ENCODE results near the gene NAV3.
A peak's percentile ranks its signal among the peaks of the same experiment; 100 is the strongest.

NAV3 gene

DNA sequence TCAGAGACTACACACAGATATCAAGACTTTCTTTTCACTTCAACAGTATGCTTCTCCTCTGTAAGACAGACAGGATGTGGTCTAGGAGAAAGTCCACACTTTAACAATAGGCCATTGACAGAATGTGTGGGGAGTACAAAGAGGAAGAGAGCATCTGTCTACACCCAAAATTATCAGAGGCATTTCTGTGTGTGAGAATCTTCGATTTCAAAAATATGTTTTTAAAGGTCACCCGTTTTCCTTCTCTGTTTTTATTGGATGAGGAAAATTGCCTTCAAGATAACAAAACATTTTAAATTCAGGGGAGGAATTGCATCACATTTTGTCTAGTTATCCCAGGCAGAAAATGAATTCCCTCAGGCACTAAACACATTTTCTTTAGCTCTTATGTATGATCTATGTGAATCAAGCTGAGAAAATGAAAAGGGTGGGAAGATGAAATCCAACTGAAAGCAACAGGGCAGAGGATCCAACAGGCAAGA is 16.4 kb downstream of the NAV3 start:
- DNase-seq (ENCODE audit: low read depth), result peak; percentile 8

DNA sequence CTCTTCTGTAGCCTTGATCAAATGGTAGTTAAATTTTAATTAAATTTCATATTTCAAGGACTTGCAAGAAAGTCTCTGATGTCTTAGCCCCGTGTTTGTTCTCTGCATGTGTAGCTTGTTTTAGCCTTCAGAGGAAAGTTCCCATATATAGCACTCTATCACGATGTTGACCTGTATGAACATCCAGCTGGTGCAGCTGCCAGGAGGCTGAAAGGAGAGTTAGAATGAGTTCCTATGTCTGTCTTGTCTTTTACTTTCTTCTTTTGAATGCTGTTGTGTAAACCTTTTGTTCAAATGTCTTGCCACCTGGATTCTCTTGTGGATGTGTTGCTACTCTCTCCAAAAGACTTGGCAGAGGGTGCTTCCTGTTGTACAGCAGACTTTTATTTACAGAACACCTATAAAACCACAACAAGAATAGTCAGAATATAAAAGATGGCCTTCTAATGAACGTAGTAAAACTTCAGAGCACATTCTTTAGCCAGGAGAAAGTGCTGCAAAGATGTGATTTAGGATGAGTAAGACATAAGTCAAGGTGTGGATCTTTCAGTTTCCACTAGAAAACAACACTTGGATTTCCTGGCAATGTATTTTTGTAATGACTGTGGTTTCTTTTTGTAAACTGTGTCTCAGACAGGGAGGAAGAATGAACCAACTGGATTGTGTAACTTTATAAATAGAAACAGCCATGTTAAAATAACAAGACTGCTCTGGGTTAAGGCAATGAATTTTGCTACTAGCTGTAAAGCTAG is 17.2 kb downstream of the NAV3 start:
- DNase-seq (ENCODE audit: low read depth), result no peak

DNA sequence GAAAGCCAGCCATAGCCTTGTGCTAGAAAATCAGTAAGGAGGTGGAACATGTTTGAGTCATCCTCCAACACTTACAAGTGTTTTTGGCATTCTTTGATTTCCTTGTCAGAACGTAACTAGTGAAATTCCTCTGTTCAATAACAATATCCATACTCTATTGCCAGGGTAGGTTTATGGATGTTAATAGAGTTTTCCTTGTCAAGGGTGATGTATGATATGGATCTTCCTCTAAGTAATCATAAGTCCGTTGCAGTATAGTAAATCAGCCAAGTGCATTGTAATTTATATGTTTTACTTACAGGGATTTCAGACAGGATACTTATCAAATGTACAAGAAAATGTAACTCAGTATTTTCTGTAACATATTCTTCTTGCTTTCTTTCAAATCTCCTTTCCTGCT is 19.4 kb downstream of the NAV3 start:
- DNase-seq (ENCODE audit: low read depth), result no peak

DNA sequence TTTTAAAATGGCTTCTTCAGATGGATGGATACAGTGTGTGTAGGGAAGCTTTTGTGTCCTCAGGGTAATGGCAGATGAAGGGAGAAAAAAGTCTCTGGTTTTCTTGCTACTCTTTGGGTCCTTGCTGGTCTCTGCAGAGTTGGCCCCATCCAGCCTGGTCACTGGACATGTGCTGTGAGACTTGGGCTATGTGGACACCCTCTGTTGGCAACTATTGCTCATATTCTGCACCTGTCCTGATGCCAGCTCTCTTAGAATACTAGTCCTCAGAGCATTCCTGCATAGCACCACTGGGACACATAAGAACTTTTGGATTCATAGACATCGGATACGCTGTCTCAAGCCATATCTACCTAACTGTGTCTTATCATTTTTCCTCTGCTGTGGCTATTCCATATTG is 20.0 kb downstream of the NAV3 start:
- no peak for DNase-seq (ENCODE audit: low read depth)

DNA sequence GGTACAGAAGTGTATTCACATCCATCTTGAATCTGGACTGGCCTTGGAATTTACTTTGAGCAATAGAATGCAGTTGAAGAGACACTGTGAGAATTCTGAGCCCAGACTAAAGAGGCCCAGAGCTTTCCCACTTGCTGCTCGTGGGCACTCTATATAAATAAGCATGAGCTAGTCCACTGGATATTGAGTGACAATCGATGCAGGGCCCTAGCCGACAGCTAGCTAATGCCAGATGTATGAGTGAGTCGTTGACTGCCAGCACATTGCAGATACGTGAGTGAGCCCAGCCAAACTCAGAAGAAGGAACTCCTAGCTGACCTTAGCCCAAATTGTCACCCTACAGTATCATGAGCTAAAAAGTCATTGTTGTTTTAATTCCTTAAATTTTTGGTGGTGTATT is 24.9 kb downstream of the NAV3 start:
- DNase-seq (ENCODE audit: low read depth), result no peak

DNA sequence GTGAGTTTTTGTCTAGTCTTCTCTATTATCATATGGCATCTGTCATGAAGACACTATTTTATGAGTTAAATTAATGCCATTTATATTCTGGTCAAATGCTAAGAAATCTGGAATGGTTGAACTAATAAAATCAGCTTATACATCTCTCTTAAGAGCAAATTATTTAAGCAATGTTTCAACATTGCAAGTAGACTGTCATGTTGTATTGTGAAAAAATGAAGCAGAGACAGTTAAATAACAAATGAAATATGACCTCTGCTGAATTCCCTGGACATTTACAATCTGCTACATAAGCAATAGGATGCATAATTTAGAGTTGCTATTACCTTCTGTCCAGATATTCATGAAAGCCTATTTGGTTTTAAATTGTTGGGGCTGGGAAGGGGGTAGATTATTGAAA is 30.6 kb downstream of the NAV3 start:
- DNase-seq (ENCODE audit: low read depth), result no peak

DNA sequence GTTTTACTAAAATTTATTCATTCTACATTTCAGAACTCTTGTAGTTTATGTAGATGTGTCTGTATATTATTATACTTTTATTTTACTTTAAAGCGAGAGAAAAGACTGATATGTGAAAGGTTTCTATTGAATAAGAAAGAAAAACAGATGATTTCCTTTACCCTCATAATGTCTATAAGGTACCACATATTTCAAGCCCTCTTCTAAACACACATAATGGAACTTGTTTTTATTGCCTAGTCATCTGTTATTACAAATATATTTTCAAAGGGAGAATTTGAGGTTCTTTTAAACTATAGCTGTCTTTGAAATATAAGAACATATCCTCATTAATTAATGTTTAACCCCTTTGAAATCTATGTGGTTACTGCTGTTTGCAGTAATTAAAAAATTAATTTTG is 34.5 kb downstream of the NAV3 start:
- DNase-seq (ENCODE audit: low read depth), result no peak

DNA sequence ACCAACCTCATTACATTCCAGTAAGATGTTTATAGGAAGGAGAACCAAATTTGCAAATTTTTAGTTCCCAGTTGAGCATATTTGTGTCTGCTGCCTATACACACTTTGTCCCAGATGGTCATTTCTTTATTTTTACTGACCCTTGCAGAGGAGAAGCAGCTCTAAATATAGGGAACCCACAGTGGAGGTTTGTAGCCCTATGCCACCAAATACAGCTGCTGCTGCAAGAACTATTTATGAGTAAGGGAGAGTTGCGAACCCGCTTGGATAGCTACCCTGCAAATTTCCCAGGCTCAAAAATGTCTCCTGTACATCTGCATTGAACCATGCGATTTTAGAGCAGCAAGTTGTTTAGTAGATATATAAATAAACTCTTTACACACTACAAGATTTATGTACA is 48.2 kb downstream of the NAV3 start:
- no peak for DNase-seq (ENCODE audit: low read depth)

DNA sequence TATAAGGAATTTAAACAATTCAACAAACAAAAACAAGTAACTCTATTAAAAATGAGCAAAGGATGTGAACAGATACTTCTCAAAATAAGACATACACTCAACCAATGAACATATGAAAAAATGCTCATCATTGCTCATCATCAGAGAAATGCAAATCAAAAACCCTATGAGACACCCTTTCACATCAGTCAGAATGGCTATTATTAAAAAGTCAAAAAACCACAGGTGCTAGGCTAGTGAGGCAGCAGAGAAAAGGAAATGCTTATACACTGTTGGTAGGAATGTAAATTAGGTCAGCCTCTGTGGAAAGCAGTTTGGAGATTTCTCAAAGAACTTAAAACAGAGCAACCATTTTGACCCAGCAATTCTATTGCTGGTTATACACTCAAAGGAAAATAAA is 52.0 kb downstream of the NAV3 start:
- DNase-seq (ENCODE audit: low read depth), result no peak

DNA sequence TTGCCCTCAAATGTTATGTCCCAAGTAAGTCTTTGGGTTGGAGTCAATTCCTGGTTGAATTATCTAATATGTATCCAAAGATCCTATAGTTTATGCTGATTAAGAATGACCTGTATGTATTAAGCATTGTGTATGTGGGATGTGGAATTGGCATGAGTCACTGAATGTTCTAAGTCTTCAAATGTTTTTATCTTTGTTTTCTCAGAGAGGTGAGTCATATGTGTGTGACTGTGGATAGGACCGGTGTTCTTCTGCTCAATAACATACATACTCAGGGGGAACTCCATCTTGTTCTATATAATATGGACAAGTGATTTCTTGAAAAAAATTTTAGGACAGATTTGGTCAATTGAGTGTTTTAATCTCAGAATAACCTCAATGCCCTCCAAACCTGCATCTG is 57.9 kb downstream of the NAV3 start:
- no peak for DNase-seq (ENCODE audit: low read depth)

DNA sequence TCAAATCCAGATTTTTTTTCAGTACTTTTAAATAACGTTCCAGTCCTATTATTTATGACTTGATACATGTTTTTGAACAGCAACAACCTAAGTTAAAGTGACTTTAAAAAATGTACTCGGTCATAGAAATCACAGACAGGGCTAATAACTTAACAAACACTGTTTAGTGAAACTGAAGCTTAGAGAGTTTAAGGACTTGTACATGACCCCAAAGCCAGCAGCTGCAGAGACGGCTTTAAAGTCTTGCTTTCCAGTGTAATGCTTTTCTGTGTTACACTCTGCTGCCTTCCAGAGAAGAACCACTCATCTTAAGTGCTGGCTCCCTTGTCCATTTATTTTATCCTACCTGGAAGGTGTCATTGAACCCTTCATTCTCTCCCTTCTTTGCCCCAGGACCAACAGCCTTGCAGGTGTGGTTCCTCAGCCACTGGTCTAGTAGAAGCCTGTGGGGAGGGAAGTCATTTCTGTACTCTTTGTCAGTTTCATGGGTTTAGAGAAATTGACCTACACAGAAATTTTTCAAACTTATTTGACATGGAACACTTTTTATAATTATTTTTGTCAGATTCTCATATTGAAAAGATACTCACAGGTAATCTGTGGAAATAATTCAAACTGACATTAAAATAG is 60.9 kb downstream of the NAV3 start:
- DNase-seq (ENCODE audit: low read depth), result no peak

DNA sequence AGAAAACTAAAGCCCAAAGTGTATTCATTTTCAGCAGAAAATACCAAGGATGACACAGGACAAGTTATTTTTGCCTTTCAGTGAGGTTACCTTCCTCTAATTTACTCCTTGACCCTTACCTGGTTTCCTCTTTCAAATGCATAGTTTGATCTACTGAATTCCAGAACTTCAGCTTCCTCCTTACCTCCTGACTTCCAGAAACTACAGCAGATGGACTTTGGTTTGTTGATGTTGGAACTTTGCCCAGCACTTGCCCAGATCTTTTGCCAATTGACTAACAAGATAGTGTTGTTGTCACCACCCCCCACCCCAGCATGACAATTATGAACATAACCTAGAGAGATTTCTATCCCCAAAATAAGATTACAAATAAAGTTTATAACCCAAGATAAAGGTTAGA is 63.2 kb downstream of the NAV3 start:
- no peak for DNase-seq (ENCODE audit: low read depth)

DNA sequence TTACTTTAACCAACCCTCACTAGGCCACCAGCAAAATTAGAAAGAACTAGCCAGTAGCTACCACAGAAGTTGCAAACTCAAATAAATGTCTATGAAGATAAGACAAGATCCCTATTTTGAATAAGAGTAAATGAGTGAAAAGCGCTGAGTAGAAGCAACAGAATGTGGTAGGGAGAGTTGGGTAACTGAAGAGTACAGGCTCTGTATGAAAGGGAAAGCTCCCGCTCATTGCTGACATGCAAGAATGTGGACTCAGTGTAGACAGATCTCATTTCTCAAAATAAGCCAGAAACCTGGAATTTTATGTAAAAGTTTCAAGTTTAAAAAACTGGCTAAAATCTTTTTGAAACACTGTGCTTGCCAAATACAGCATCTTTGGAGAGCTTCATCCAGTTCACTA is 63.9 kb downstream of the NAV3 start:
- DNase-seq (ENCODE audit: low read depth), result no peak

DNA sequence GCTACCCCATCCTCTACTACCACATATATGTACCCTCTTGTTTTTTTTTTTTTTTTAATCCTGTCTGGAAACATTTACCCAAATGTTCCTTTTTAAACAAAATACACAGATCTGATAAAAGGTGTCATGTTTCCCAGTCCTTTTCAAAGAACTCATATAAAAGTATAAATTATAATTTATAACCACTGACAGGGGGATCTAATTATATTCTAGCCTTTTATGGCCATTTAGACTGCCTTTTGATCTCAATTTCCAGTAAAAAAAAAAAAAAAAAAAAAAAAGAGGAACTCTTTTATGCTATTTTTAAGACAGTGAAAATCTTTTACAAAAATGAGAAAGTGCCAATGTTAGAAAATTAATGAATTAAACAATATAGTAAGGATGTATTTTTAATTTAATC is 65.0 kb downstream of the NAV3 start:
- DNase-seq (ENCODE audit: low read depth), result no peak

DNA sequence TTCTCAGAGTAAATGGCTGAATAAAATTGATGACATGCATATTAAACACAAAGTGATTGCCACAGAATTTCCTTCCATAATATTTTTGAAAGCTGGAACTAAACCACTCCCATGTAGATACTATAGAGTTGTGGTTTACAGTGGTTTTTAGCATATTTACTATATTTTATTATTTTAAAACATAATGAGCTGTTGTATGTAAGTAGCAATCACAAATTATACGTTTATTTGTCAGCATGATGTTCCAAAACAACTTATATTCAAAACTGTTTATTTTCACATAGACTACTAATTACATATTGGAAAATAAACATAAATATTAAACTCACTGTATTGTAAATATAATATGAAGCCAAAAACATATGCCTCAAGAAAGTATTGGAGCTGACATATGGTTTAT is 77.2 kb downstream of the NAV3 start:
- no peak for DNase-seq (ENCODE audit: low read depth)

DNA sequence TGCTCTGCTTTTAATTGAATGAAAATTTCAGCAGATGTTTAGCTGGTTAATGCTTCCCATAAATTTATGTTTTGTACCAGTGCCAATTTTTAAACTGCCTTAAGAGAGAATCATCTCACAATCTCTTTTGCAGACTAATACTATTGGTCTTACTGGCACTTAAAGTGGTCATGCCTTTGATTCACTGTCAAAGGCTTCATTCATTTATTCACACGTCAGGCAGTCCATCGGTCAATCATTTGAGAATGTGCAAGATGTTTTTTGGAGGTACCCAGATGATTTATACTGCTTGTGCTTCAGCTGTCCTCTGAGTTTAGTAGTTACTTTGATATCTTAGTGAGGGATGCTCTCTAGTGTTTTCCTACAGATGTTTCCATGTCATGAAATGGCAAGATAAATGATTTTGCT is 83.4 kb downstream of the NAV3 start:
- DNase-seq (ENCODE audit: low read depth), result no peak

DNA sequence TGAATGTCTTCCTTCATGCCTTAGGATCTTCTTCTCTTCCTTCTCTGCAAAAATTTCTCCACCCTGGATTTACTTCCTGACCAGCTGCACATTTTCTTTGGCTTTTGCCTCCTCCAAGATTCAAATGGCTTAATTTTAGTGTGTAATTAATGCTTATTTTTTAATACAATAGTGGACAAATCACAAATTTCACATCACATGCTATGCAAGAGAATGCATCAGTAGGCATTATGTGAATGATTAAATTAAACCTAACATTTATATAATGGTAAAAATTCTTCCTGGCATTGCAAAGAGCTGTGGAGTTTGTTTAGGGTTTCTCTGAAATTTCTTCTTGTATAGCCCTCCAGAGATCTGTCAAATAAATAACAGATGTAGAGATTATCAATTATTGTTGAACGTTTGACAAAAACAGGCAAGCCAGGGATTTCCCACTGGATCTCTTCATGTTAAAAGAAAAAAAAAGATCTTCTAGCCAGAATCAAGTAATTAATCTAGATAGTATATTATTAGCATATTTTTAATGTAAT is 84.4 kb downstream of the NAV3 start:
- DNase-seq (ENCODE audit: low read depth), result no peak

DNA sequence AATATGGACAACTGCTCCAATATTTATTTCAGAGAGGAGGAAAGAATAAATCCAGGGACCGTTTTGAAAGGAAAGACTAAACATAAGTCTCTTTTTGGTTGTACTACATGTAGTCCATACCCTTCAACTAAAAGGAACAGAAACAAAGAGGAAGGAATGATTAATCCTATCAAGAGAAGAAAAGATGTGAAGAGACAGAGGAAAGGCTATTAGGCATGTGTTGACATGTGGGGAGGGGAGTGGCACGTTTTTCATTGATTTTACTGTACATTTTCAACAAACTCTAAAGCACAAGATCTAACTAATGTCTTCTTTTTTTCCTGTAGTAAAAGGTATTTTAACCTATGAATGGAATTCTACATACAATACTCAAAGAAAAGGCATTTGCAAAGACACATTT is 85.6 kb downstream of the NAV3 start:
- no peak for DNase-seq (ENCODE audit: low read depth)

DNA sequence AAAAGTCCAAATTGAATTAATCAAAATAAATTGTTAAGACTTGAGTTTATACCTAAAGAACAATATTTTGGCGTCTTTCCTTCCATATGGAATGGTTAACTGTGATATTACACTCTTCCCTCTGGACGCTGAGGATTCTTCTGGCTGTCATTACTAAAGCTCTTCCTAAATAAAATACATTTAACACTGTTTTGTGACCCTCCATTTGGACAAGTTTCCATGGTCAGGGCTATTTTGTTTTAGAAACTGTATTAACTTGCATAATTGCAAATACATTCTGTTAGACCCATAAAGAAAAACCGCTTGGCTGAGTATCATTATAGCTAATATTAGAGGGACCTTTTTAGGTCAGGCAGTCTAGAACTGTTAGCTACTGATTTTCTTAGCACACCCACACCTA is 87.4 kb downstream of the NAV3 start:
- no peak for DNase-seq (ENCODE audit: low read depth)

DNA sequence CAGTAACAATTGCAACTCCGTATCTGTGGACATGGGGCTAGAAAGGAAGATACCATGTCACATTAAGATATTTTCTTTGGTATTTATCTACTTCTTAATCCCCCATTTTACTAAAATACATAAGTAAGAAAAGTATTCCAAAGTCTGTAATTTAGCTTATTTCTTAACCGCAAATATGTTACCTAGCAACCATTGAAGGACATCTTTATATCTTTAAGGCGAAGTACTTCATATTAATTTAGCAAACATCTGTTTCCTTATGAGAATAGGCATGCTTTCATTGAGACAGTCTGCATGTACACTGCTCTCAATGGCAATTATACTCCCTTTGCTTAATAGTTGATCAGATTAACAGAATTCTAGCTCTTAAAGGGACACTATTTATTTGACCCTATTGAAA is 88.8 kb downstream of the NAV3 start:
- DNase-seq (ENCODE audit: low read depth), result no peak

DNA sequence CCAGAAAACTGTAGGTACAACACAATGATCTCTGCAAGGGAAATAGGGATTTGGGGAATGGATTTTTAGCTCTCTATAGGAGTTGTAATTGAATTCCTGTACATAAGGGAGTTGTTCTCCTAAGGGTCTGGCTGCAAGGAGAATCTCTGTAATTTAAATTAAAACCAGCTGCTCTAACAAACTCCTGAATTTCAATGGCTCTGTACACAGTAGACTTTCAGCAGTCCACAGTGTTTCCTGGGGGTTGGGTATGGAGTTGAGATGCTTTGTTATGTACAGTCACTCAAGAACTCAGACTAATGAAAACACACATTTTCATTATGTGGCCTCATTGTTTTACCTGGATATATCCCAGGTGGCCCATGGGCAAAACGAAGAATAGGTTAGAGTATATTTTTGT is 93.2 kb downstream of the NAV3 start:
- DNase-seq (ENCODE audit: low read depth), result no peak

DNA sequence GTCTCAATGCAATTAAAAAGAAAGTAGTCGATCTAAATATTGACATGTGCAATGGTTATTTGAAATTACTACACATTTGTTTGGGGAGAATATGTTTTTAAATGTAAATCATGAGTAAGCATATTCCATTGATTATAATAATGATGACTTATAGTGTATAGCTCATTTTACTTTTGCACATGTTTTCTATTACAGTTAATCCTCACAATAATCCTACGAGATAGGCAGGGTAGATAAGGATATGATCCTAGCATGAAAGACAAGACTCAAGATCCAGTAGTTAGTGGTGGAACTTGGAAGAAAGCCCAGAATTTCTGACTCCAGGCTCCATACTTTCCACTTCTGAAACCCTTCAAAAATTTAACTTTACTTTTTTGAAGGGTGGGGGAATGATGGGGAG is 94.0 kb downstream of the NAV3 start:
- no peak for DNase-seq (ENCODE audit: low read depth)

DNA sequence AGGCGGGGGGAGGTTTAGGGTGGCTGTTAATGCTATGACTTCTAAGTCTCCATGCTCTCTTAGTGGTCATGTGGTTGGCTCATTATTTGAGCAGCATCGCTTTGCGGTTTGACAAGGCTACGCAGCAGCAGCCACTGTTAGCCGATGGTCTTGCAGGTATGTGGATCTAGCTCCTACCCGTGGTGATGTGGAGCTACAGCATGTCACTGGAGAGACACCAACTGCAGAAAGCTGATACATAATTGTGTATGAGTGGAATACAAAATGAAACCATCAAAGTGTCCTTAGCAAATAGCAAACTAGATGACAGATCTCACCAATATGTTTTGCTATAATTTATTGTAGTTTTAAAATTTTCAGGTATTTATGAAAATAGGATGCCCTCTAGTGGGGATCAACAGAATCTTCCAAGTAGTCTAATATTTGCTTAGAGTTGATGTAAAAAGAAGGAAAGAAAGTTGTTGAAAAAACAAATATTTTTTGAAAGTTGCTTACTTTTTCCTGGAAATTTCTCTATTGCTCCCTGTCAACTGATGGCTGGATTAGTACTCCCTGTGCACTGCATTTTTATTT is 94.9 kb downstream of the NAV3 start:
- DNase-seq (ENCODE audit: low read depth), result peak; percentile 70
